Mesodermal cell (in vitro differentiated cells): Measurements from ENCODE around the gene MYO15A.

Experiments
- H3K27ac ChIP-seq: 2 replicates; pipeline ENCODE4 v1.7.0; 2013; ENCODE audit warnings: mild to moderate bottlenecking, low read depth, low read length, moderate library complexity; ENCODE audit not compliant: severe bottlenecking
- H3K36me3 ChIP-seq: 2 replicates; pipeline ENCODE4 v1.7.1; 2013; ENCODE audit warnings: mild to moderate bottlenecking, low read length, moderate library complexity; ENCODE audit not compliant: control insufficient read depth, insufficient read depth
- H3K4me1 ChIP-seq: one replicate; pipeline ENCODE4 v1.7.1; 2013; ENCODE audit warnings: mild to moderate bottlenecking, low read length; ENCODE audit not compliant: insufficient read depth, control insufficient read depth, poor library complexity, severe bottlenecking
- H3K4me3 ChIP-seq: 2 replicates; pipeline ENCODE4 v1.7.0; 2013; ENCODE audit warnings: low read length, control low read depth, mild to moderate bottlenecking; ENCODE audit not compliant: insufficient read depth, poor library complexity, severe bottlenecking; ENCODE audit errors: extremely low read depth
- H3K9me3 ChIP-seq: 2 replicates; pipeline ENCODE4 v1.7.1; 2013; ENCODE audit warnings: mild to moderate bottlenecking, low read length, moderate library complexity; ENCODE audit not compliant: control insufficient read depth
- WGBS, 2 experiments: methylation state at CpG; one replicate each; pipeline ENCODE4 v1.1.5; 2013; ENCODE audit warnings: missing lambda C conversion rate in 2 of 2; ENCODE audit not compliant: insufficient coverage in 2 of 2; 5-methylcytosine and 5-hydroxymethylcytosine counted together

MYO15A gene

GRCh38 chr17:18177133-18177532 lies 68.6 kb downstream of the MYO15A start:
- no peaks in the 10 kb centered on the region for H3K4me1 ChIP-seq
- no peak overlapping the region for H3K27ac ChIP-seq
- no peak overlapping the region for H3K4me3 ChIP-seq
- no peaks in the 10 kb centered on the region for H3K9me3 ChIP-seq
- H3K36me3 ChIP-seq, result no peaks in the 10 kb centered on the region

GRCh38 chr17:18177722-18178121 lies 69.2 kb downstream of the MYO15A start:
- no peaks in the 10 kb centered on the region for H3K9me3 ChIP-seq
- no peak overlapping the region for H3K27ac ChIP-seq
- H3K4me1 ChIP-seq, result no peaks in the 10 kb centered on the region
- WGBS, 2 experiments, result 89 to 90% methylated on average over 2 to 7 of the region's 8 CpGs
- H3K36me3 ChIP-seq, result no peaks in the 10 kb centered on the region
- H3K4me3 ChIP-seq, result no peak overlapping the region

GRCh38 chr17:18179196-18179595 lies 70.6 kb downstream of the MYO15A start:
- Histone ChIP-seq H3K4me3 (no peak overlapping the region), H3K9me3 (no peaks in the 10 kb centered on the region), H3K36me3 (no peaks in the 10 kb centered on the region), H3K27ac (no peak overlapping the region), H3K4me1 (no peaks in the 10 kb centered on the region)
- WGBS, 2 experiments, result 100% methylated on average over 1 of the region's 1 CpG; no CpG with 5 or more reads in 1 of the 2 experiments

- Histone ChIP-seq H3K36me3 (no peaks in the 10 kb centered on the region), H3K9me3 (no peaks in the 10 kb centered on the region), H3K4me3 (no peak overlapping the region), H3K27ac (no peak overlapping the region), H3K4me1 (no peaks in the 10 kb centered on the region)
- 96 to 97% methylated on average over 6 of the region's 7 CpGs for WGBS, 2 experiments
Measured at GRCh38 chr17:18179804-18180203, 71.2 kb downstream of the MYO15A start.

GRCh38 chr17:18181358-18181757 lies 72.8 kb downstream of the MYO15A start:
- Histone ChIP-seq H3K27ac (no peak overlapping the region), H3K36me3 (peaks cover 10% of the 10 kb centered on the region), H3K4me3 (no peak overlapping the region), H3K4me1 (peaks cover 6% of the 10 kb centered on the region), H3K9me3 (no peaks in the 10 kb centered on the region)
- 93 to 100% methylated on average over 5 of the region's 5 CpGs for WGBS, 2 experiments

- peak overlapping the region; percentile 80 for H3K4me3 ChIP-seq
Measured at GRCh38 chr17:18182110-18182977, 73.8 kb downstream of the MYO15A start.

GRCh38 chr17:18182978-18183333 lies 74.4 kb downstream of the MYO15A start:
- H3K4me1 ChIP-seq, result peaks cover 17% of the 10 kb centered on the region
- no peaks in the 10 kb centered on the region for H3K9me3 ChIP-seq
- peaks cover 25% of the 10 kb centered on the region for H3K36me3 ChIP-seq
- peak overlapping the region; percentile 80 for H3K4me3 ChIP-seq
- 0% methylated on average over 33 of the region's 33 CpGs for WGBS, 2 experiments
- peak overlapping the region; percentile 99 for H3K27ac ChIP-seq

More at GRCh38 chr17:18182110-18182977, 73.8 kb downstream of the MYO15A start:
- Histone ChIP-seq H3K4me1 (peaks cover 13% of the 10 kb centered on the region), H3K36me3 (peaks cover 19% of the 10 kb centered on the region), H3K27ac (peak overlapping the region; percentile 99), H3K9me3 (no peaks in the 10 kb centered on the region)
- WGBS, 2 experiments, result 50 to 51% methylated on average over 21 to 24 of the region's 28 CpGs

GRCh38 chr17:18183334-18184142 lies 75.0 kb downstream of the MYO15A start, which contains the start of gene ALKBH5:
Gene ALKBH5, plus strand, starts transcription at chr17:18183828. Its CDS starts 416 bp downstream, at chr17:18184244.
- H3K27ac ChIP-seq, result peak within 1 kb of the TSS; percentile 99
- H3K4me1 ChIP-seq, result peaks cover 21% of the 10 kb centered on the region
- H3K36me3 ChIP-seq, result peaks cover 31% of the 10 kb centered on the region
- H3K4me3 ChIP-seq, result peak within 1 kb of the TSS; percentile 80
- no peaks in the 10 kb centered on the region for H3K9me3 ChIP-seq
- WGBS, 2 experiments, result 0% methylated on average over 55 to 59 of the region's 98 CpGs

GRCh38 chr17:18184143-18185031 lies 75.8 kb downstream of the MYO15A start:
- WGBS, 2 experiments, result 2 to 3% methylated on average over 73 to 88 of the region's 92 CpGs
- Histone ChIP-seq H3K27ac (peak overlapping the region; percentile 99), H3K4me3 (peak overlapping the region; percentile 80), H3K36me3 (peaks cover 39% of the 10 kb centered on the region), H3K9me3 (no peaks in the 10 kb centered on the region), H3K4me1 (peaks cover 21% of the 10 kb centered on the region)

- no peaks in the 10 kb centered on the region for H3K9me3 ChIP-seq
- peaks cover 49% of the 10 kb centered on the region for H3K36me3 ChIP-seq
- 45 to 53% methylated on average over 3 of the region's 3 CpGs for WGBS, 2 experiments
- peaks cover 21% of the 10 kb centered on the region for H3K4me1 ChIP-seq
- peak overlapping the region; percentile 80 for H3K4me3 ChIP-seq
- H3K27ac ChIP-seq, result no peak overlapping the region
Measured at GRCh38 chr17:18185391-18185790, 76.8 kb downstream of the MYO15A start.
